Common myeloid progenitor, CD34-positive (primary cell): ENCODE data around the gene XYLT1.

Experiments
- CTCF ChIA-PET: fragments of 350-600 bp; sonication (Branson Sonifier 250); formaldehyde crosslinking; loops from one replicate; lab custom pipeline; 2021; ENCODE audit warnings: antibody characterized with exemption; lab: Charles Lee
- POLR2A ChIA-PET: fragments of 350-600 bp; sonication (Branson Sonifier 250); formaldehyde crosslinking; loops from one replicate; lab custom pipeline; 2021; ENCODE audit warnings: antibody characterized with exemption; lab: Charles Lee
- DNase-seq, 3 donors: peaks; one replicate each; pipeline versions ENCODE4 v3.0.0 to v3.0.0-alpha.2; 2013
- H3K27ac ChIP-seq, 2 experiments: 1 replicate in 1 of 2; 2 replicates in 1 of 2; pipeline ENCODE4 v1.7.0; 2013; ENCODE audit warnings: inconsistent platforms in 2 of 2, low read length in 2 of 2, mild to moderate bottlenecking in 2 of 2, low read depth in 1 of 2, moderate library complexity in 1 of 2; ENCODE audit not compliant: severe bottlenecking in 2 of 2, insufficient read depth in 1 of 2, poor library complexity in 1 of 2
- H3K27me3 ChIP-seq, 5 experiments: replicated peaks in 2 of 5; 1 replicate in 3 of 5; 2 replicates in 2 of 5; pipeline versions ENCODE4 v1.6.1 to v1.7.0; 2013; ENCODE audit warnings: low read length in 4 of 5, mild to moderate bottlenecking in 2 of 5, moderate library complexity in 2 of 5, inconsistent platforms in 1 of 5; ENCODE audit not compliant: insufficient read depth in 5 of 5, control insufficient read depth in 4 of 5
- H3K36me3 ChIP-seq, 4 experiments: 1 replicate in 2 of 4; 2 replicates in 2 of 4; pipeline versions ENCODE4 v1.6.1 to v1.7.0; 2013; ENCODE audit warnings: low read length in 3 of 4, control low read depth in 1 of 4, mild to moderate bottlenecking in 1 of 4; ENCODE audit not compliant: control insufficient read depth in 4 of 4, insufficient read depth in 4 of 4
- H3K4me1 ChIP-seq, 4 experiments: 1 replicate in 3 of 4; 2 replicates in 1 of 4; pipeline versions ENCODE4 v1.6.1 to v1.7.1; 2013; ENCODE audit warnings: low read length in 3 of 4, mild to moderate bottlenecking in 3 of 4, control low read depth in 1 of 4, inconsistent platforms in 1 of 4, moderate library complexity in 1 of 4; ENCODE audit not compliant: control insufficient read depth in 4 of 4, insufficient read depth in 4 of 4; ENCODE audit errors: control extremely low read depth in 1 of 4
- H3K4me3 ChIP-seq, 7 experiments: 1 replicate in 4 of 7; 2 replicates in 3 of 7; pipeline versions ENCODE4 v1.5.1 to v1.7.0; 2013; ENCODE audit warnings: mild to moderate bottlenecking in 7 of 7, low read length in 6 of 7, moderate library complexity in 6 of 7, inconsistent platforms in 2 of 7, low read depth in 2 of 7, control low read depth in 1 of 7; ENCODE audit not compliant: insufficient read depth in 4 of 7, control insufficient read depth in 1 of 7; ENCODE audit errors: extremely low read depth in 1 of 7
- H3K9me3 ChIP-seq, 5 experiments: 1 replicate in 4 of 5; 2 replicates in 1 of 5; pipeline versions ENCODE4 v1.6.1 to v1.7.1; 2013; ENCODE audit warnings: low read length in 4 of 5, mild to moderate bottlenecking in 2 of 5, inconsistent platforms in 1 of 5, low read depth in 1 of 5, moderate library complexity in 1 of 5; ENCODE audit not compliant: control insufficient read depth in 4 of 5, insufficient read depth in 2 of 5; ENCODE audit errors: control extremely low read depth in 1 of 5
- WGBS: methylation state at CpG from one replicate; pipeline ENCODE4 v1.1.5; 2013; ENCODE audit not compliant: insufficient coverage; 5-methylcytosine and 5-hydroxymethylcytosine counted together

XYLT1 gene

DNA sequence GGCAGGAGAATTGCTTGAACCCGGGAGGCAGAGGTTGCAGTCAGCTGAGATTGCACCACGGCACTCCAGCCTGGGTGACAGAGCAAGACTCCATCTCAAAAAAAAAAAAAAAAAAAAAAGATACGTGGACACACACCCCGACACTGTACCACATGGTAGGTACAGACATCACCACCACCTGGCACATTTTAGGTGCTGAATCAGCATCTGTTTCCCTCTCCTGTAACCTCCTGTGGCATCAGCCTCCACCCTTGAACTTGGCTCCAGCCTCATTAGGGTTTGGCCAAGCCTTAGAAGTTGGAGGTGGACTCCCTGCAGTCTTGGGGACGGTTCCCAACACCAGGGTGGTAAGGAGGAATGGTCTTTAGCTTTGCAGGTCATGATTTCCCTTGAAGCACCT is 46.0 kb downstream of the XYLT1 start:
- Histone ChIP-seq H3K27me3 (no peaks in the 10 kb centered on the region), H3K4me1 (peaks cover 0 to 3% (median under 1%) of the 10 kb centered on the region in 4 experiments), H3K4me3 (no peak overlapping the region), H3K36me3 (peaks cover 2 to 17% (median 5%) of the 10 kb centered on the region in 4 experiments), H3K9me3 (no peaks in the 10 kb centered on the region), H3K27ac (no peak overlapping the region)
- DNase-seq = peak in 2 of 3 donors; percentile 31 to 40
- POLR2A ChIA-PET = no interaction called here
- WGBS = 67% methylated on average over 1 of the region's 5 CpGs
- CTCF ChIA-PET = interaction anchor here (2.3 kb wide), 1 partner anchor 12 kb away, joined by 6 read pairs; no protein-coding TSS in a partner anchor

DNA sequence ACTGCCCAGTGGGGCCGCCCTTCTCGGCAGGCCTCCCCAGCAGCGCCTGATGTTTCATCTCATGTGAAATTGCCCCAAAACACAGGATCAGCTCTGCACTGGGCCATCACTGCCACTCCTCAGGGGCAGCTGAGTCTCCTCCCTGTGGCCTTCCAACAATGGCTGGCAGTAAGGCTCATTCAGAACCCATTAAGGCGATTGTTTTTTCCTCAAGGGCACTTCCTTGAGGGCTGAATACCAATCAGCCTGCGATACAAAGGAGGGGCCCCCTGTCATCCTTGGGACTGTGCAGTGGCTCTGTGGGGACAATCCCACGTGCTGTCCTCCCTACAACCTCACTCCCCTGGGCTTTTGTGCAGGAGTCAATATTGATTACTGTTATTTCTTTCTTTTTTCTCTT is 47.5 kb downstream of the XYLT1 start:
- ChIA-PET POLR2A (no interaction called here), CTCF (interaction anchor here (1.4 to 1.6 kb wide), 2 partner anchors 10 to 21 kb away, joined by 3 to 6 read pairs; no protein-coding TSS in a partner anchor)
- H3K27me3 ChIP-seq = no peaks in the 10 kb centered on the region
- H3K4me3 ChIP-seq = no peak overlapping the region
- no peak overlapping the region for H3K27ac ChIP-seq
- WGBS = 98% methylated on average over 5 of the region's 6 CpGs
- peaks cover 0 to 3% (median under 1%) of the 10 kb centered on the region in 4 experiments for H3K4me1 ChIP-seq
- DNase-seq = no peak
- no peaks in the 10 kb centered on the region for H3K9me3 ChIP-seq
- H3K36me3 ChIP-seq = peaks cover 0 to 10% (median 4%) of the 10 kb centered on the region in 4 experiments

DNA sequence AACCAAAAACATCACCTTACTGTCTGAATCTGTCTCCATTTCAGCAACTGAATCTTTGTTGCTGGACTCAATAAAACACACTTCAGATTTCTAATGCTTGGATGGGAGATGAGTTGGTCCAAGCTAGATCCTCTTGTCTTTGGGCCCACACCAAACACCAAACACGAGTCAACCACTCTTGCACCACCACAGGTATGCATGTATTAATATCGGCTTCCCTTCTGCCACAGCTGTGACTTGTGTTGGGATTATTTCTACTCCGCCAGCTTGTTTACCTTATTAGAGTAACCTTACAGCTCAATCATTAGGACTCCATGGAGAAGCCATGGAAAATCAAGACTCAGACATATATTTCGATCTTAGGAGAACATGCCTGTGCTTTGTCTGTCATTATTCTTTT is 49.9 kb downstream of the XYLT1 start:
- WGBS = 100% methylated on average over 4 of the region's 4 CpGs
- no peak overlapping the region for H3K27ac ChIP-seq
- DNase-seq = no peak
- ChIA-PET POLR2A (no interaction called here), CTCF (interaction anchor here (0.6 to 1.4 kb wide), 2 partner anchors 46 to 78 kb away, joined by 3 to 4 read pairs; no protein-coding TSS in a partner anchor)
- H3K9me3 ChIP-seq = peaks cover 0 to 3% (median 0%) of the 10 kb centered on the region in 5 experiments
- no peaks in the 10 kb centered on the region for H3K27me3 ChIP-seq
- H3K4me3 ChIP-seq = no peak overlapping the region
- peaks cover 7 to 24% (median 18%) of the 10 kb centered on the region in 4 experiments for H3K4me1 ChIP-seq
- H3K36me3 ChIP-seq = peaks cover 0 to 5% (median under 1%) of the 10 kb centered on the region in 4 experiments

DNA sequence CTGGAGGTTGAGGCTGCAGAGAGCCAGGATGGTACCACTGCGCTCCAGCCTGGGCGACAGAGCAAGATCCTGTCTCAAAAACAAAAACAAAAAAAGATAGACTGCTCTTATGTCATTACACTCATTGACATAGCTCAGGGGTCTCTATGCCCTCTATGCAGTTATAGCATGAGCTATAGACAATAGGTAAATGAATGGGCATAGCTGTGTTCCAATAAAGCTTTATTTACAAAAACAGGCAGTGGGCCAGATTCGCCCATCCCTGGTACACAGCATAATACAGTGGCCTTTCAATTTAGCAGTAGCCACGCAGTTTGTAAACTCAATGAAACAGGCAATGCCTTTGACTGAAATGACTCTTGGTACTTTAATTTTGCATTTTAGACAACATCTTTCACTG is 51.5 kb downstream of the XYLT1 start:
- no peak overlapping the region for H3K27ac ChIP-seq
- H3K36me3 ChIP-seq = peaks cover 0 to 5% (median 0%) of the 10 kb centered on the region in 4 experiments
- ChIA-PET POLR2A (interaction anchor here (0.6 kb wide), 1 partner anchor 193 kb away, joined by 3 read pairs; no protein-coding TSS in a partner anchor), CTCF (interaction anchor here (1.1 to 3.3 kb wide), 4 partner anchors 8 to 49 kb away, joined by 3 to 10 read pairs (median 8); no protein-coding TSS in a partner anchor)
- peaks cover 7 to 34% (median 31%) of the 10 kb centered on the region in 4 experiments for H3K4me1 ChIP-seq
- no peak for DNase-seq
- 92% methylated on average over 4 of the region's 4 CpGs for WGBS
- H3K9me3 ChIP-seq = peaks cover 0 to 3% (median 0%) of the 10 kb centered on the region in 5 experiments
- H3K4me3 ChIP-seq = no peak overlapping the region
- H3K27me3 ChIP-seq = no peaks in the 10 kb centered on the region

DNA sequence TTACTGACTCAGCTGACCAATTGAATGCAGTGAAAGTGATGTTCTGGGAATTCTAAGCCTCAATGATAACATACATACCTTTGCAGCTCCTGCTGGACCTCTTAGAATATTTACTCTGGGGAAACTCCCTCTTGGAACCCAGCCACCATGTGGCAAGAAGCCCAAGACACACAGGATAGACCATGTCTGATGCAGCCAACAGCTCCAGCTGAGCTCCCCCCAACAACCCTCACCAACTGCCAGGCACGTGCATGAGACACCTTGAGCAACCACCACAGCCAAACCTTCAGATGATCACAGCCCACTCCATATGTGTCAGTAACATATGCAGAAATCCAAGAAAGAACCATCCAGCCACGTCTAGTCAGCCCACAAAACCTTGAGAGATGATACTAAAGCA is 53.0 kb downstream of the XYLT1 start:
- H3K9me3 ChIP-seq = peaks cover 0 to 3% (median 0%) of the 10 kb centered on the region in 5 experiments
- ChIA-PET POLR2A (interaction anchor here (1.3 to 1.5 kb wide), 2 partner anchors 11 to 48 kb away, joined by 3 to 4 read pairs; no protein-coding TSS in a partner anchor), CTCF (interaction anchor here (1.0 to 3.3 kb wide), 13 partner anchors 10 to 54 kb away, joined by 3 to 12 read pairs (median 5); no protein-coding TSS in a partner anchor)
- peak overlapping the region in 1 of 2 experiments; percentile 2 for H3K27ac ChIP-seq
- DNase-seq = peak in 2 of 3 donors; percentile 17 to 32
- peaks cover 0 to 5% (median 0%) of the 10 kb centered on the region in 4 experiments for H3K36me3 ChIP-seq
- H3K4me3 ChIP-seq = no peak overlapping the region
- H3K4me1 ChIP-seq = peaks cover 7 to 44% (median 36%) of the 10 kb centered on the region in 4 experiments
- 100% methylated on average over 1 of the region's 2 CpGs for WGBS
- no peaks in the 10 kb centered on the region for H3K27me3 ChIP-seq

DNA sequence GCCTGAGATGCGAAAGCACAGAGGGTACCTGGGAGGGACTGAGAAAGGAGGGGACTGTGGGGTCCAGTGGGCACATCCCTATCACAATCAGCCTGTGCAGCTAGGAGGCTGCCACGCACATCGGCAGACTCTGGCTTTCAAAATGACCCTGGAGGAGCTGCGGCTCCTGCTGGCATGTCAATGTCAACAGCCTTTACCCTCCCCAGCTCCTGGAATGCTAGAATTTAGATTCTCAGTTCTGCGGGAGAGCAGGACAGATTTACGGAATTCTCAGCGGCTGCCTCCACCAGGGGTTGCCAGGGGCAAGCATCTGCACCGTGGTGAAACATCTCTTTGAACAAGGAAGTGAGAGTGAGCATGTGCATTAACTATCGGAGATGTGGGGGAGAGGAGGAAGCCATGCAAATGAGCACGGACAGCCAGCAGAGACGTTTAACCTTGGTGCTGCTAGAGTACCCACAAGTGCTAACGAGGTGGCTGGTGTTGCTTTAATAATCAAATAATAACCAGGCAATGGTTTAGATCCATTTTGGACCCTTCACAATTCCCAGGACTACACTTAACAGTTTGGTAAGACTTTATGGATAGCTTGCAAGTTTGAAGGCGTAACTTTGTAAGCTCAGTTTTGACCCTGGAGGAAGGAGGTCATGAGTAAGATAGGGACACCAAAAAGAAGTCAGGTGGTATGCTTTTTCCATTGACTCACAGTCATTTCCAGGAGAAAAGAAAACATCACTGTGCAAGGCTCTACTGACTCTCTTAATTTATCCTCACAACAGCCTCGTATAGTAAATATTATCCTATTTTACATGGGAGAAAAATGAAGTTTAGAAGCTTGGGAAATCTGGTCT is 54.1 kb downstream of the XYLT1 start:
- peaks cover 0 to 5% (median 0%) of the 10 kb centered on the region in 4 experiments for H3K36me3 ChIP-seq
- H3K27me3 ChIP-seq = no peaks in the 10 kb centered on the region
- peak overlapping the region in 5 of 7 experiments; percentile 32 to 65 (median 44) for H3K4me3 ChIP-seq
- peak; percentile 68 to 88 (median 80) for DNase-seq
- H3K27ac ChIP-seq = peak overlapping the region in 1 of 2 experiments; percentile 56
- 9% methylated on average over 11 of the region's 14 CpGs for WGBS
- H3K4me1 ChIP-seq = peaks cover 7 to 49% (median 36%) of the 10 kb centered on the region in 4 experiments
- CTCF ChIA-PET = interaction anchor here (0.7 to 3.3 kb wide), 22 partner anchors 10 to 222 kb away, joined by 3 to 12 read pairs (median 4); no protein-coding TSS in a partner anchor
- peaks cover 0 to 3% (median 0%) of the 10 kb centered on the region in 5 experiments for H3K9me3 ChIP-seq
- POLR2A ChIA-PET = interaction anchor here (1.0 to 1.3 kb wide), 3 partner anchors 17 to 51 kb away, joined by 3 to 4 read pairs (median 3); no protein-coding TSS in a partner anchor
